ENCODE data around the gene CKAP5.

DNA sequence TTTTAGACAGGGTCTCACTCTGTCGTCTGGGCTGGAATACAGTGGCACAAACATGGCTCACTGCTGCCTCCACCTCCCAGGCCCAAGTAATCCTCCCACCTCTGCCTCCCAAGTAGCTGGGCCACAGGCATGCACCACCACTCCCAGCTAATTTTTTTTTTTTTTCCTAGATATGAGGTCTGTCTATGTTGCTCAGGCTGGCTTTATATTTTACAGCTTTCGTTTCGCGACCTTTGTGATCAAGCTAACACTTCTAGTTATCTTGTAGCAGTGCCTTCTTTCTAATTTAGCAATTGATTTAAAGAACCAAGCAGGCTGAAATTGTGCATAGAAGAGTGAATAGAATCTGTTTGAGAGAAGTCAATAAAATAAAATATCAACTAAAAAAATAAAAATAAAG is 11.3 kb downstream of the CKAP5 start:
- TF ChIP-seq POLR2A (IDR thresholded peaks at IDR 0.05) (no peak), POLR2AphosphoS5 (IDR thresholded peaks at IDR 0.05) (no peak)
- TF ChIP-seq, protein P1, sequence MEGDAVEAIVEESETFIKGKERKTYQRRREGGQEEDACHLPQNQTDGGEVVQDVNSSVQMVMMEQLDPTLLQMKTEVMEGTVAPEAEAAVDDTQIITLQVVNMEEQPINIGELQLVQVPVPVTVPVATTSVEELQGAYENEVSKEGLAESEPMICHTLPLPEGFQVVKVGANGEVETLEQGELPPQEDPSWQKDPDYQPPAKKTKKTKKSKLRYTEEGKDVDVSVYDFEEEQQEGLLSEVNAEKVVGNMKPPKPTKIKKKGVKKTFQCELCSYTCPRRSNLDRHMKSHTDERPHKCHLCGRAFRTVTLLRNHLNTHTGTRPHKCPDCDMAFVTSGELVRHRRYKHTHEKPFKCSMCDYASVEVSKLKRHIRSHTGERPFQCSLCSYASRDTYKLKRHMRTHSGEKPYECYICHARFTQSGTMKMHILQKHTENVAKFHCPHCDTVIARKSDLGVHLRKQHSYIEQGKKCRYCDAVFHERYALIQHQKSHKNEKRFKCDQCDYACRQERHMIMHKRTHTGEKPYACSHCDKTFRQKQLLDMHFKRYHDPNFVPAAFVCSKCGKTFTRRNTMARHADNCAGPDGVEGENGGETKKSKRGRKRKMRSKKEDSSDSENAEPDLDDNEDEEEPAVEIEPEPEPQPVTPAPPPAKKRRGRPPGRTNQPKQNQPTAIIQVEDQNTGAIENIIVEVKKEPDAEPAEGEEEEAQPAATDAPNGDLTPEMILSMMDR (IDR thresholded peaks at IDR 0.05) = no peak

Measured in suprapubic skin (tissue), 4 donors.